NCI-H2227 treated with DMSO at 0.1 percent for 48 hours (cell line): ENCODE measurements around the gene ADPRHL1.

Experiments used
- DNase-seq: peaks from one replicate; lab custom pipeline; 2025; lab: John Stamatoyannopoulos, UW

The ADPRHL1 gene

DNA sequence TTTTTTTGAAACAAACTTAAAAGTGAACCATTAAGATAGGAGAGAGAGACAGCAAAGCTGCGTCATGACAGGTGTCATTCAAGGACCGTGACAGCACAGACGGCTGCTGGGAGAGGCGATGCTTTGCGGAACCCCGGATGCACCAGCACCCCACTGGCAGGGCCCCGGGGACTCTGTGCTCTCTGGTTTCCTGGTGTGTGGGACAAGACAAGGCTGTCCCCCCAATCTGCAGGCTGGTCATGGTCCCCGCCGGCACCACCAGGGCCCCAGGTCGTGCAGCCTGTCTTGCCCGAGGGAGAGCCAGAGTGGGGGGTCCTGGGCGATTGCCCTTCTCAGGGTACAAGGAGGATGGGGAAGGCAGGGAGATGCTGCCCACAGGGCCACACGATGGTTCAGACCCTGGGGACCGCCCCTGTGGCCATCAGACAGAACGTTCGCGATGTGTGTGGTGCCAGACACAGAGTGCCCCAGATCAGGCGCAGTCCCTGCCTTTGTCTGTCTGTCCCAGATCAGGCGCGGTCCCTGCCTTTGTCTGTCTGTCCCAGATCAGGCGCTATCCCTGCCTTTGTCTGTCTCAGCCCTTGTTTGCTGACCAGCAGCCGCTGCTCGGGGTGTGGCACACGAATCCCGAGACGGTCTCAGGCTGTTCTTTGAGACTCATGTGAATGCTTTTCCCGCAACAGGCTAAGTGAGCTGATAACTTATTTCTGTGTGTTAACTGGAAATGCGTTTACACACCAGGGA is 36.1 kb downstream of the ADPRHL1 start:
- no peak for DNase-seq

DNA sequence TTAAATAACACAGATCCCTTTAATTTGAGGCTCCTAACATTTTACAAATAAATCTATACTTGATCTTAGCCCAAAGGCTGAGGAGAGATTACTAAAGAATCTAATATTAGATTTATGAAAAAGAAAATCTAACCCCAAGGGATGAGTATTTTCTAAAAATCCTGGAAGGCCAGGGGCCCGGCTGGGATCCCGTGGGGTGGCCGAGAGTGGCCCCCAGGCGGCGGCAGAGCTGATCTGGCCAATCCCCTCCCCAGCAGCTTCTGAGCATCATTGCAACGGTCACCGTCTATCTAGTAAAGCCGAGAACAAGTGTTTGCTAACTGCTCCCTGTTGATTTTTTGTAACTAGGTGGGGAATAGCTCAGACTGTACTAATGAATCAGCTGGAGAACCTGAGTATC is 37.5 kb downstream of the ADPRHL1 start:
- DNase-seq, result no peak

DNA sequence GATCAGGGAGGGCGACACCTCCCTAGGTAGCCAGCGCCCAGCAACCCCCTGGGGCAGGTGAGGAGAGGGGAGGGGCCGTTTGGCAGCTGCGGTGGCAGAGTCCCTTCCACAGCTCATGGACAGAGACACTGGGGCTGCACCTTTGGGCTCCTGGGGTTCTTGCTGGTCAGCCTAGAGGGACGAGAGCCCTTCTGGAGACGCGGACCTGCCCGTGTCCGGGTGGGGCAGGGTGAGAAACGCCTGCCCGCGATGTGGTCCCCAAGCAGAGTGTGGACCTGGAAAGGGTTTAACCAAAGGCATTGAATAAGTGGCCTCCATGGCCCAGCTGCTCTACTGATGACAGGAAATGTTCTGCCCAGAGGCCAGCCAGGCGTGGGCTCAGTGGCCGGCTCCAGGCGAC is 38.3 kb downstream of the ADPRHL1 start:
- DNase-seq, result no peak

DNA sequence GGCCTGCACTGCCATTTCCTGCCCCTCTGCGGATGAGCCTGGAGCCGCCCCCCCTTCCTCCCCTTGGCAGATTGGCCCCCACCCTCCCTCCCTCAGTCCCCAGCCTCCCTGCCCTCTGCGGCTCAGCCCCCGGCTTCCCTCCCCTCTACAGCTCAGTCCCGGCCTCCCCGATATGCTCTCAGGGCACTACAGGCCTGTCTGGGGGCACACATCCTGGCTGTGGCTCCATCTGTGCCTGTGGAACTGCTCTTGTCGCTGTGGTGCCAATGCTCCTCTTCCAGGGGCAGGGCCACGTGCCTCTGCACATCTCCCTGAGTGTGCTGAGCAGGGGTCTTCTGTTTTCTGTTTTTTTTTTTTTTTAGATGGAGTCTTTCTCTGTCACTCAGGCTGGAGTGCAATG is 39.0 kb downstream of the ADPRHL1 start:
- DNase-seq, result no peak

DNA sequence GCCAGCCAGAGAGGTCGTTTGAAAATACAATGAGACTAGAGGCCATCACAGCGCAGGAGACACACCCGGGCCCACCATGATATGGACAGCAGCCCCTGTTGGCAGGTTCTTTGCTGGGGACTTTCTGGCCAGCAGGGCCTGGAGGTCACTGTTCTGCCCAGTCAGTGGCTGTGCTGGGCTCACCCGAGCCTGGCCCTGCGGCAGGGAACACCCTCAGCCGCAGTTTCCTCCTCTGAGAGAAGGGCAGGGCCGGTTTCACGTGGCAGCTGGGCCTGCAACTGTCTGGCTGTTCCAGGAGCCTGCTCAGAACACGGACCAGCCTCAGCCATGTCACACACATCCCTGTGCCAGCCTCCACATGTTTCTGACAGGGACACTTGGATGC is 39.4 kb downstream of the ADPRHL1 start:
- DNase-seq, result no peak

DNA sequence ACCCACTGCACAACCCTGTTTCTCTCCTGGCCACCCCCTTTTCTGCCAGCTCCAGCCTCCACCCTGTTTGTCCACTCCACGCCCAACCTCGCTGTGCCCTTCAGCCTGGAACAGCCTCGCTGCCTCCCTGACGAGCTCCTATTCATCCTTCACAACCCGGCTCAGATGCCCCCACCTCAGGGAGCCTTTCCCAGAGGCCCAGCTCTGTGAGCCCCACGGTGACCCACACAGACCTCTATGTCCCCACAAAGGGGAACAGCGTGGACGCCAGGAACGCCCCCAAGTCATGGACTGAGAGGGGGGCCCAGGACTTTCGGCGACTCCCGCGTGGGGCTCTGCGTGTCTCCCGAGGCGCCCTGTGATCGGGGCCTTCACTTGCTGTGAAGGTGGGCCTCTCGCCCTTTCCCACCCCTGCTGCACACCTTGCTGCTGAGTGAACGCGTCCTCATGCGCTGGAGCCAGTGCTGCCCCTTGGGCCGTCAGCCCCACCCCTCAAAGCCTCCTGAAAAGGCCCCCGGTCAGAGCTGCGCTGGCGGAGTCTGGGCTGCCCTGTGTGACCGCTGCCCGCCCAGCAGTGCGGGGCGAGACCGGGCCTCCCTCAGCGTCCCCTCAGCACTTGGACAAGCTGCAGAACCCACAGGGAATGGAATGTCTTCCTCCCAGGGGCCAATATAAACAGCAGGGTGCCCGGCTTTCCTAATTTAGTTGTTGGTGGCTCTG is 40.0 kb downstream of the ADPRHL1 start:
- no peak for DNase-seq

DNA sequence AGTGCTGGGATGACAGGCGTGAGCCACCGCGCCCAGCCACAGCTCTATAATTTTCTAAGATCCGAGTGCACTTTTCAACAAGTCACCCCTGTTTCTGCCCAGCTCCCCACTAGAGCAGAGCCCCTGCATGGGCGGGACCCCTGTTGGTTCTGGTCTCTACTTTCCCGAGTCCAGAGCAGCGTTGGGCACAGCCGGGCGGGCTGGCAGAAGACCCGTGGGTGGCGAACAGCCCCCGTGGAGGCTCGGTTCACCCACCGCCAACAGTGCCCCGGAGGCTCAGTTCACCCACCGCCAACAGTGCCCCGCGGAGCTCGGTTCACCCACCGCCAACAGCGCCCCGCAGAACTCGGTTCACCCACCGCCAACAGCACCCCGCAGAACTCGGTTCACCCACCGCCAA is 40.8 kb downstream of the ADPRHL1 start:
- no peak for DNase-seq

DNA sequence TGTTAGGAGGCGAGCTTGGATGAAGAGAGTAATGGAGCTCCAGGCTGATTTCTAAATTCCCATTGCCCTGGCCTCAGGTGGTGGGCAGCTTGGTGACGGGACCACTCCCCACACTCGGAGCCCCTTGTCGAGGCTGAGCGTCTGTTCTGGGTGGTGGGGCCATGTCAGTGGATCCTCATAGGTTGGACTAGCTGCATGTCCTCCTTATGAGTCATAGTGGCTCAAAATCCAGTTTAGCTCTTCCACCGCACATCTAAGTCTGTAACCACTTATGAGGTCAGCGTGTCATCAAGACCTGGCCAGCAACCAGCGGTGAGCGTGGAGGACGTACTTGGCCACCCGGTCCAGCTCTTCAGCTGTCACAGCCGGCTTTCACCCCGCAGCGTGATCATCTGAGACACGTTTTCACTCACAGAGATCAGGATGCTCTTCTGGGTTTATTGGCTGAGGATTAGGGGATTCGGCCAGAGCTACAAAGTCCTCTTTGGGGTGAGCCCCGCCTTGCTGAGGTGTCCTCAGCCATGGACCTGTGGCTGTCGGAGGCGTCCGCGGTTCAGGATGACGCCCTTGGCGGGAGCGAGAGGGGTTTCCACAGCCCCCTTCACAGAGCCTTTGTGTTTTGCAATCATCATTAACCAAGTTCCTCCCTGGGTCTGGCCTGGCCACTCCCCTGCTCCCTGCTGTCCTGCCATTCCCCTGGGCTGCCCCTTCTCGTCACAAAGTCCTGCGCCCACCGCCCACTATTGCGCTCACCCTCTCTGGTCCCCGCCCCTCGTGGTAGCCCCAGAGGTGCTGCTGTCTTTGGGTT is 41.9 kb downstream of the ADPRHL1 start:
- DNase-seq, result no peak

DNA sequence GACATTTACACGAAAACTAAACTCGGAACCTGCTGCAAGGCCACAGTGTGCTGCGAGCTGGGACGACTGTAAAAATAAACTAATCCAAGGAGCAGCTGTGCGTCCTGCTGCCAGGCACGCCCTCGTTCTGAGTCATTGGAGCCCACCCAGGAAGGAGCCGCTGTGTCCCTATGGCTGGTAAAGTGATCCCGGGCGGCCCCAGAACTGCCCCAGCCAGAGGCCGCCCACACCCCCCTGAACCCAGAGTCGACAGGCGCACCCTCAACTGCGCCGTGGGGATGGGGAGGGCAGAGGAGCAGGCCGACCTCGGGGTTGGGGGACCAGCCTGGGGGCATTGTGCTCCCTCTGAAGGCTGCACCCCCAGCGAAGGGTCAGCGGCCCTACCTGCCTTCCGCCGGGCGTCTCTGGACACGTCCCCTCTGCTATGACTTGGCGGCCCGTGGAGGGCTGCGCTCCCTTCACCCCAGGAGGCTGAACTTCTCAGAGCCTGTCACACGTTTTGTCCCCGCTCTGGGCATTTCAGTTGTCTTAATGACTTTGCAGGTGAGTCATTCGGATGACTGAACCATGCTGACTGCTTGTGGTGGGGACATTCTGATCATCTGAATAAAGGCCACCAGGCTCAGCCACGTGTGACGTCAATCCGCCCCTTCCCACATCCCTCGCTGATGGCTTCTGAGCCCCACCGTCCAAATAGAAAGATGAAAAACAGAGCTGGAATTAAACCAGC is 42.7 kb downstream of the ADPRHL1 start:
- DNase-seq, result no peak

DNA sequence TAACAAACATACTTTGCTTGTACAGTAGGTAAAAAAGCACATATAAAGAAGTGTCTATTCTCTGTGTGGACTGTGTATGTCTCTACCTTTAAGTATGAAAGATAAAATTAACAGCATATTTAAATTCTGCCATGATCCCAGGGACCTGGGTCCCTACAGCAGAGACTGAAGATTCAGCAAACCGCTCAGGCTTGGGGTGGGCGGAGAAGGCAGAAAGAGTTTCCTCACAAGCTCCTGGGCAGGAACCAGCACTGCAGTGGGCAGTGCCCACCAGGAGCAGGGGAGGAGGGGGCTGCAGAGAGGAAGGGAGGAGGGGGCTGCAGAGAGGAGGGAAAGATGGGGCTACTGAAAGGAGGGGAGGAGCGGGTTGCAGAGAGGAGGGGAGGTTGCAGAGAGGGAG is 44.7 kb downstream of the ADPRHL1 start:
- no peak for DNase-seq

DNA sequence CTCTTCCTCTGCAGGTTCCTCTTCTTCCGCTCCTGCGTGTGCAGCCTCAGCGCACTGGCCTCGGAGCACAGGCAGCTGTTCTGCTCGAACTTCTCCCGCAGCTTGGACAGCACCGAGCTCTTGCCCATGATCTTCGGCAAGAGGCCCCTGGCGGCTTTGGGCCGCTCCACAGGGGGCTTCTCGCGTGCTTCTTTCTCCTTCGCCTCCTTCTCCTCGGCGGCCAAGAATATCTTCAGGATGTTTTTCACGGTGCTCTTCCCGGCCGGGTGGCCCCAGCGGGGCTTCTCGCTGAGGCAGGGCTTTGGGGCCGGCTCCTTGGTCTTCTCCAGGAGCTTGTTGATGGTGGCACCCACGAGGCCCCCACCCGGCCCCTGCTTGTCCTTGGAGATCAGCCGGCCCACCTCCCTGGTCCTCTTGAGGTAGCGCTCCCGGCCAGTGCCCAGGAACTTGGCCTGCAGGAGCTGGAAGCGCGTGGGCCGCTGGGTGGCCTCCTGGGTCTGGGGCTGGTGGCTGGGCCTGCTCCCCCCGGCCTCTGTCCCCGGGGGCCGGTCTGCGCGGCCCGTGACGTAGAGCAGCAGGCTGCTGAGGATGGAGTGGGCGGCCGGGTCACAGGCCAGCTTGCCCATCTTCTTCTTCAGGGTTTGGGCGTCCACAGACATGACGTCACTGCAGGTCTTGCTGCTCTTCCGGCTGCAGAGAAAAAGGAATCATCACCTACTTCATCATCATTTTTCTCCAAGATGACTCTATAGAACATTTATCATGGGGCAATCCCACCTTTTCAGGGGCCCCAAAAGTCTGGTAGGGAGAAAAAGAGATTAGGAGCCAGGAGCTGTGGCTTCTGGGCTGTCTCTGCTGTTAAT is 45.5 kb downstream of the ADPRHL1 start:
- no peak for DNase-seq

DNA sequence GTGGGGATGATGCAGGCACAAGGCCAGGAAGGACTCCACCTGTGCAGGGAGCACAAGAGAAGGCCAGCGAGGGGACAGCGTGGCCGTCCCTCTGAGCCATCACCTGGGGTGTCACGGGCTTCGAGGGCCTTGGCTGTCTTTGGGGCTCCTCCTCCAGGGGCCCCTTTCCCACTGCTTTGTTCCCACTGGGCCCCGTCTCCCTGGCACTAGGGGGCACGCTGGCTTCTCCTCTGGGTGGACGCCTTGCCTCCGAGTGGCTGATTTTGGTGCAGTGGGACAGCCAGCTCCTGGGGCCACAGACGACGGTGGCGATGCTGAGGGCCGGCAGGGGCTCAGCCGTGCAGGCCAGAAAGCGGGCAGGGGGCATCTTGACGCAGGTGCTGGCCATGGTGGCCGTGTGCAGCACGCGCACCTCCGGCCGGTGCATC is 46.2 kb downstream of the ADPRHL1 start:
- DNase-seq, result no peak

DNA sequence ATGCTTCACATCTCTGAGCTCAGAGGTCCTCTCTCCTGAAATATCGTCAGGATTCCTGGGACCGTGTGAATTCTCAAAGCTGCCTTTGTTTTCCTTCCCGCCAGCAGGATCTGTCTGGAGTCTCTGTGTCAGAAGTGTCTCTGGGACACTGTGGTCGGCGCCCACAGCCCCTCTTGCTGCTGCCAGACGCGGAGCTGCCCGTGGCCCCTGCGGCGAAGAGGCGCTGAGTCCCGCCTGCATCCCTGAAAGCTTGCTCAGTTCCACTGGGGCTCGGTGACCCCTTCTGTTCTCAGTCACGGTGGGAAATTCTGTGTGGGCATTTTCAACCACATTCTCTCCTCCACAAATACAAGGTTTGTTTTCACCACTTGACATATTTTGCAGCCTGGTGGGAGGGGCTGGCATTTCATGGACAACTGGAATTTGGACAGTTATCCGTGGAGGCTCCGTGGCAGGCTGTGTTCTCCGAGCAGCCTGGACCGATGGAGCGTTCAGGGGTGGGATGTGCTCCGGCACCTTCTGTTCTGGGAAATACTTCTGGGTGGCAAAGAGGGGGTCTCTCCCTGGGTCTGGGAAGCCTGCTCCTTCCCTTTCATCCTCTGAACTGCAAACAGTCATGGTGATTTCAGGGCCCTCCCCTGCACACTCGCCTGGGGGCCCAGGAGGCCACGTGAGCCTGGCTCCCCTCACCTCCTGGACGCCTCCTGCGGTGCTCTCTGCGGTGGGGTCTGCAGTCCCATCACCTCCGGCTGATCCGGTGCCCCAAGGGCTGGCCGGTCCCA is 46.8 kb downstream of the ADPRHL1 start:
- DNase-seq, result no peak

DNA sequence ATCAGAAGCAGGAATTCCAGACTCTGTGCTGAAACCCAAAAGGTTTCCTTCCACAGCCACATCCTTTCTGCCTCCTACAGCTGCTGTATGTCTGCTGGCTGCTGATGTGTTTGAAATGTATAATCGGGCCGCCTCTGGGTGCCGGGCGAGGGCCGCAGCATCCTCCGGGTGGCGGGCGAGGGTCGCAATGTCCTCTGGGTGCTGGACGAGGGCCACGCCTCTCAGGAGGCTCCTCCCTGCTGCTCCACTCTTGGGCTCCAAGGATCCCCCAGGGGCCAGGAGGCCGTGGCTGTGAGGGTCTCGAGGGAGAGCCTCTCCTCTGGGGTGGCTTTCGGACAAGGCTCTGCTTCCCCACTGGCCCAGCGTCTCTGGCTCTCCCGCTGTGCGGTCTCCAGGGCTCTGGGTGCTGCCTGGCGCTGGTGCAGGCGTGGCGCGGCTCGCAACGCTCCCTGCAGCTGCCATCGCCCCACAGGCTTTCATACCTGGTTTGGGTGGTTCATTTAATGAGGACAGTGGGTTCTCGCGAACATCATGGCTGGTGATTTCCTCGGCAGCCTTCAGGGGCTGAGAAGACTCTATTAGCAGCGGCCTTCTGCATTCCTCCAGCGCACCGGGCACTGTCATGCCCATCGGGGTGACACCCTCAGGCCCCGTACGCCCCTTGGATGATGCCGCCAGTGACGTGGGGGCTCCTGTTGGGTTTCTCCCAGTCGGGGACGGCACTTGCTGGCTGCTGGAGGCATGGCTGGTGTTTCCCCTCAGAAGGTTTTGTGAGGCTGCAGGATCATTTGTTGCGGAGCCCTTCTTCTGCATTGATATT is 47.6 kb downstream of the ADPRHL1 start:
- DNase-seq, result no peak

DNA sequence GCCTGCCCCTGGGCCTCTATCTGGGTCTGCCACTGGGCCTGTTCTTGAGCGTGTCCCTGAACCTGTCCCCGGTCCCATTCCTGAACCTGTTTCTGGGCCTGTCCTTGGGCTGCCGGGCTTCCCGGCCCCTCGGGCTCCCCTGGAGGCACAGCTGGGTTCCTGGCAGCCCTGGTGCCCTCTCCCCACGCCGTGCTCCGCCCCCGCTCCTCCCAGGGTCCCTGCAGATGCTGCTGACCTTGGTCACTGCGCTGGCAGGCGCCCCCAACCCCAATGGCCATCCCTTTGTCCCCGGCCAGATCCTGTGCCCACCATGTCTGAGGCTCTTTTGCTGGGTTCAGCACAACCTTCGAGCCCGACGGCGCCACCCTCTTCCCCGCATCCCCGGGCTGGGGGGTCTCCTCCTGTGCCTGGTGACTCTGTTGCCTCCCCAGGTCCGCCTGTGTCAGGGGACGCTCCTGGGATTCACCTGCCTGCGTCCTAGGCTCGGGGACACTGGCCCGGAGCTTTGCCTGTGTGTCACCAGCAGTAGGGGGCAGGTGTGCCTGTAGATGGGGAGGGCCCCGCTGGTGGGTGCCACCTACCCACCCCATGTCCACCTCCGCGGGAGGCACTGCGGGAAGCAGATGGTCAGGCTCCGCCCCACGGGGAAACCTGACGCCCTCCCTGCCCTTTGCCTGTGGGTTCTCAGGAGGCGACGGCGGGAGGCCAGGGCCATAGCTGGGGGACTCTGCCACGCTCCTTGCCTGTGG is 48.4 kb downstream of the ADPRHL1 start:
- DNase-seq, result no peak

DNA sequence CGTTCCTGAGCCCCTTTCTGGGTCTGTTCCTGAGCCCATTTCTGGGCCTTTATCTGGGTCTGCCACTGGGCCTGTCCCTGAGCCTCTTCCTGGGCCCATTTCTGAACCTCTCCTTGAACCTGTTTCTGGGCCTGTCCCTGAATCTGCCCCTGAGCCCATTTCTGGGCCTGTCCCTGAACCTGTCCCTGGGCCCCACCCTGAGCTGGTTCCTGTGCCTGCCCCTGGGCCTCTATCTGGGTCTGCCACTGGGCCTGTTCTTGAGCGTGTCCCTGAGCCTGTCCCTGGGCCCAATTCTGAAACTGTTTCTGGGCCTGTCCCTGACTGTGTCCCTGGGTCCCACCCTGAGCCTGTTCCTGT is 48.9 kb downstream of the ADPRHL1 start:
- no peak for DNase-seq

DNA sequence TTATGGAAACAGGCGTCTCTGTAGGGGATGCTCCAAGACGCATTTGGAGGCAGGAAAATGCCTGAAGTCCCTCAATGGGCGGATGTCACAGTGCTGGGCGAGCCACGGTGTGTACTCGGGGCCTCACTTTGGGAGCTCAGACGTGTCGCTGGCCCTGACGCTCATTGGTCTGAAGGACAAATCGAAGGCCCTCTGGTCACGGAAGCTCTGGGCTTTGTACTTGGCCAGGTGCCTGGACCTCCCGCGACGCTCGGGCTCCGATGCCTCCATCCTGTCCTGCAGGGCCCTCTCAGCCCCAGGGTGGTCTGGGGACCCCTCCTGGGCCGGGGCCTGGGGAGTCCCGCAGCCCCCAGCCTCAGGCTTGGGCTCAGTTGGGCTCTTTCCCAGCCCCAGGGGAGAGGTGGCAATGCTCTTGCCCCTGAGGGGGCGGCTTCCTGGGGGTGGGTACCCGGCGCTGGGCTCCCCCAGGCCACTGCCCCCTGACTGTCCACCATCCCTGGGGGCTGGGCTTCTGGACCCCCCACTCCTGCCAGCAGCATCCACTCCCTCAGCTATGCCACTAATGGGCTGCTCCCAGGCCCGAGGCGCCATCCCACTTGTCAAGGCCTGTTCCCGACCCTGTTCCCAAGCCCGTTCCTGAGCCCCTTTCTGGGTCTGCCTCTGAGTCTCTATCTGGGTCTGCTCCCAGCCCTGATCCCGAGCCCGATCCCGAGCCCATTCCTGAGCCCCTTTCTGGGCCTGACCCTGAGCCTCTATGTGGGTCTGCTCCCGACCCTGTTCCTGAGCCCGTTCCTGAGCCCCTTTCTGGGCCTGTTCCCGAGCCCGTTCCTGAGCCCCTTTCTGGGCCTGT is 49.8 kb downstream of the ADPRHL1 start:
- no peak for DNase-seq
